Liver (tissue), 9 donors: ENCODE results near the gene PIP5KL1. TPM values are rescaled to one million over a fixed set of nuclear protein-coding genes. Genes with fewer than 3 reads are reported as not detected.

Experiments used
- DNase-seq: peaks from one replicate; pipeline ENCODE4 v3.0.0-alpha.2; 2017; ENCODE audit warnings: low spot score
- H3K27ac ChIP-seq, 2 donors: one replicate each; pipeline ENCODE4 v1.7.0; 2013; ENCODE audit warnings: inconsistent platforms in 2 of 2, low read length in 2 of 2, control low read depth in 1 of 2, low read depth in 1 of 2, mild to moderate bottlenecking in 1 of 2
- H3K27me3 ChIP-seq, 4 donors: one replicate each; pipeline versions ENCODE4 v1.6.1 to v1.7.0; 2013; ENCODE audit warnings: low read length in 3 of 4, inconsistent platforms in 1 of 4, mild to moderate bottlenecking in 1 of 4, moderate library complexity in 1 of 4; ENCODE audit not compliant: control insufficient read depth in 4 of 4, insufficient read depth in 4 of 4
- H3K36me3 ChIP-seq, 4 donors: one replicate each; pipeline versions ENCODE4 v1.6.1 to v1.7.0; 2013; ENCODE audit warnings: low read length in 3 of 4, mild to moderate bottlenecking in 3 of 4, low read depth in 1 of 4, moderate library complexity in 1 of 4; ENCODE audit not compliant: control insufficient read depth in 4 of 4, insufficient read depth in 3 of 4
- H3K4me1 ChIP-seq, 4 donors: one replicate each; pipeline versions ENCODE4 v1.6.1 to v1.7.0; 2013; ENCODE audit warnings: low read length in 3 of 4, mild to moderate bottlenecking in 3 of 4, moderate library complexity in 1 of 4; ENCODE audit not compliant: control insufficient read depth in 4 of 4, insufficient read depth in 4 of 4
- H3K4me3 ChIP-seq, 3 donors: one replicate each; pipeline versions ENCODE4 v1.6.1 to v1.7.0; 2013; ENCODE audit warnings: low read length in 3 of 3, control low read depth in 1 of 3, low read depth in 1 of 3, mild to moderate bottlenecking in 1 of 3
- H3K9ac ChIP-seq, 2 donors: one replicate each; pipeline ENCODE4 v1.7.0; 2013; ENCODE audit warnings: low read length in 2 of 2, mild to moderate bottlenecking in 2 of 2, moderate library complexity in 2 of 2, control low read depth in 1 of 2, low read depth in 1 of 2
- H3K9me3 ChIP-seq, 4 donors: one replicate each; pipeline versions ENCODE4 v1.6.1 to v1.7.0; 2013; ENCODE audit warnings: low read length in 3 of 4; ENCODE audit not compliant: control insufficient read depth in 4 of 4
- EGR1 ChIP-seq, 2 donors: IDR thresholded peaks; 2 replicates each; pipeline ENCODE4 v1.6.1; 2016 to 2018; ENCODE audit warnings: antibody characterized with exemption in 2 of 2, low read depth in 2 of 2
- FOXA2 ChIP-seq: IDR thresholded peaks from 2 replicates; pipeline ENCODE4 v1.6.1; 2016; ENCODE audit warnings: antibody characterized with exemption
- GABPA ChIP-seq, 2 donors: IDR thresholded peaks in 1 of 2; conservative IDR thresholded peaks in 1 of 2; 2 replicates each; pipeline ENCODE4 v1.6.1; 2016; ENCODE audit warnings: antibody characterized with exemption in 2 of 2, mild to moderate bottlenecking in 1 of 2, moderate library complexity in 1 of 2
- HNF4G ChIP-seq: IDR thresholded peaks from 2 replicates; pipeline ENCODE4 v1.6.1; 2016; ENCODE audit warnings: antibody characterized with exemption
- JUND ChIP-seq, 2 donors: IDR thresholded peaks; 2 replicates each; pipeline ENCODE4 v1.6.1; 2016; ENCODE audit warnings: antibody characterized with exemption in 2 of 2
- NR2F2 ChIP-seq: IDR thresholded peaks from 2 replicates; pipeline ENCODE4 v1.6.1; 2016; ENCODE audit warnings: antibody characterized with exemption
- RAD21 ChIP-seq, 2 donors: IDR thresholded peaks; 2 replicates each; pipeline ENCODE4 v1.6.1; 2016; ENCODE audit warnings: antibody characterized with exemption in 2 of 2, mild to moderate bottlenecking in 2 of 2
- SP1 ChIP-seq: IDR thresholded peaks from 2 replicates; pipeline ENCODE4 v1.6.1; 2018; ENCODE audit warnings: antibody characterized with exemption, mild to moderate bottlenecking
- TAF1 ChIP-seq: conservative IDR thresholded peaks from 2 replicates; pipeline ENCODE4 v1.6.1; 2016; ENCODE audit warnings: antibody characterized with exemption, mild to moderate bottlenecking
- WGBS: extraction: QIAGEN DNeasy Blood & Tissue Kit; methylation state at CpG from one replicate; pipeline ENCODE4 v1.1.7; 2013; 5-methylcytosine and 5-hydroxymethylcytosine counted together
- polyA plus RNA-seq, 2 donors: library from polyadenylated mRNA; stranded (reverse) in 1 of 2; unstranded in 1 of 2; fragments of 200-250 nt in 1 of 2; fragments of >200 nt in 1 of 2; fragmentation: Nextera tagmentation in 1 of 2; extraction: Ambion mirVana in 1 of 2; gene quantifications; one replicate each; pipeline versions ENCODE4 v1.2.1 to v1.2.3, GENCODE V29; 2013 to 2015
- total RNA-seq, 2 donors: library from RNA; depleted of rRNA; stranded (reverse); fragments of >200 nt; gene quantifications; one replicate each; pipeline ENCODE4 v1.2.3, GENCODE V29; 2014
- TF ChIP-seq, protein P1 (sequence below): IDR thresholded peaks from 2 replicates; pipeline ENCODE4 v1.6.1; 2016; ENCODE audit warnings: antibody characterized with exemption
- TF ChIP-seq, protein P2 (sequence below): IDR thresholded peaks from 2 replicates; pipeline ENCODE4 v1.6.1; 2016; ENCODE audit warnings: antibody characterized with exemption
- TF ChIP-seq, protein P3 (sequence below): IDR thresholded peaks from 2 replicates; pipeline ENCODE4 v1.6.1; 2016; ENCODE audit warnings: antibody characterized with exemption
- TF ChIP-seq, protein P4 (sequence below): IDR thresholded peaks from 2 replicates; pipeline ENCODE4 v1.6.1; 2016; ENCODE audit warnings: antibody characterized with exemption, mild to moderate bottlenecking
- donor health status: healthy.
- donor health status: healthy.
- donor health status: healthy.
- donor health status: healthy.
- donor health status: healthy.

PIP5KL1 gene
- total and polyA plus RNA-seq, 4 donors = 0.06 to 1.5 (median 0.49) TPM

DNA sequence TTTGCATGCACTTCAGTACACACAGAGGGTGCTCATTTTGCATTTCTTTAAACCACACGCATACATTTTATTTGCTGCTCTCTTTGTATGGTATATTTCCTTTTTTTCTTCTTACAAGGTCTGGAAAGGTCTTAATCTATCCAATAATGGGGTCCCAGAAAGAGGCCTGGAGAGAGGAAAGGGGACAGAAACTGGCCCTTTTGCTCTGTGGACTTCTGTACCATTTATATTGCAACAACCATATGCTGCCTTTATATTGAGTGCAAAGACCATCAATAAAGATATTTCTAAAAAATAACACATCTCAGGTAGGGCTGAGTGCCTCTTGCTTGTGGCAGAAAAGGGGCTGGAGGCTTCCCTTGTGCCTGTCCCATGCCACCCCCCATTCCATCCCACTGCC lies 22.6 kb upstream of the PIP5KL1 start:
- no peaks in the 10 kb centered on the region for H3K27me3 ChIP-seq
- H3K9me3 ChIP-seq = no peaks in the 10 kb centered on the region
- no peak for DNase-seq
- H3K9ac ChIP-seq = no peak overlapping the region
- 96% methylated on average over 1 of the region's 1 CpG for WGBS
- H3K36me3 ChIP-seq = peaks cover 0 to 5% (median 1%) of the 10 kb centered on the region in 4 donors
- H3K4me1 ChIP-seq = peaks cover 9 to 42% (median 30%) of the 10 kb centered on the region in 4 donors
- H3K4me3 ChIP-seq = no peak overlapping the region
- no peak overlapping the region for H3K27ac ChIP-seq
- TF ChIP-seq TAF1 (no peak), RAD21 (IDR thresholded peaks at IDR 0.05) (no peak), JUND (IDR thresholded peaks at IDR 0.05) (no peak), SP1 (no peak), NR2F2 (no peak), EGR1 (IDR thresholded peaks at IDR 0.05; ENCODE audit: low read depth in 2 of 2) (no peak)
- TF ChIP-seq, protein P1, sequence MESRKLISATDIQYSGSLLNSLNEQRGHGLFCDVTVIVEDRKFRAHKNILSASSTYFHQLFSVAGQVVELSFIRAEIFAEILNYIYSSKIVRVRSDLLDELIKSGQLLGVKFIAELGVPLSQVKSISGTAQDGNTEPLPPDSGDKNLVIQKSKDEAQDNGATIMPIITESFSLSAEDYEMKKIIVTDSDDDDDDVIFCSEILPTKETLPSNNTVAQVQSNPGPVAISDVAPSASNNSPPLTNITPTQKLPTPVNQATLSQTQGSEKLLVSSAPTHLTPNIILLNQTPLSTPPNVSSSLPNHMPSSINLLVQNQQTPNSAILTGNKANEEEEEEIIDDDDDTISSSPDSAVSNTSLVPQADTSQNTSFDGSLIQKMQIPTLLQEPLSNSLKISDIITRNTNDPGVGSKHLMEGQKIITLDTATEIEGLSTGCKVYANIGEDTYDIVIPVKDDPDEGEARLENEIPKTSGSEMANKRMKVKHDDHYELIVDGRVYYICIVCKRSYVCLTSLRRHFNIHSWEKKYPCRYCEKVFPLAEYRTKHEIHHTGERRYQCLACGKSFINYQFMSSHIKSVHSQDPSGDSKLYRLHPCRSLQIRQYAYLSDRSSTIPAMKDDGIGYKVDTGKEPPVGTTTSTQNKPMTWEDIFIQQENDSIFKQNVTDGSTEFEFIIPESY = no peak

DNA sequence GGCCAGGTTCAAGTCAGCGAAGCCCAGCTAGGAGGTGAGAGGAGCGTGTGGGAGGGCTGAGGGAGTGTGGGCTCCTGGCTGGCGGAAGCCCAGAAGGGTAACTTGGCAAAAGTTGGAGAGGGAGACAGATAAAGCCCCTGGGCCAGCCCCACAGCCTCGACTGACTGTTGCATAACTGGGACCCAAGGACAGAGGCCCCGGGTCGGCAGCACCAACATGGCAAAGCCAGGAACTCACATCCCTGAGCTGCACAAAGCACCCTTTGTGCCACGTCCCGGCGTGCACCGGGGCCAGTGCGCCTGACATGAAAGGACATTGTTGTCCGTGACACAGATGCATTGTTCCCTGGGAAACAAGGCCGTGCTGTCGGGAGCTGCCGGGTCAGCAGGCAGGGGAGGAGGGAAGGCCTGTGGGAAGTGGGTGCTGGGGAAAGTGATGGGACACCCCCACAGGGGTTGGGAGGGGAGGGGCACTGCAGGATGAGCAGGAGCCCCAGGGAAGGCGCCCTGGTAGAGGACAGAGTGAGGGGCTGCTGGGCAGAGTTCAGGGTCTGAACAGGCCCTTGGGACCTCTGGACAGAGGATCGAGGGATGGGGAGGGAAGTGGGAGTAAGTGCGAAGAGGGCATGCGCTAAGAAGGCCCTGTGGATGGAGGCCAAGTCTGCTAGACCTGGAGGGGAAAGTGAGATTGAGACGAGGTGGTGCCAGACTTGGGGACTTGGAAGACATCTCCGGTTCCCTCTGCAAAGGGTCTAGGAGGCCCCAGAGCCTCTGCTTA lies 20.1 kb upstream of the PIP5KL1 start:
- Histone ChIP-seq H3K9me3 (no peaks in the 10 kb centered on the region), H3K27ac (peak overlapping the region in 1 of 2 donors; percentile 45), H3K4me1 (peaks cover 6 to 36% (median 22%) of the 10 kb centered on the region in 4 donors), H3K9ac (no peak overlapping the region), H3K36me3 (peaks cover 0 to 17% (median 3%) of the 10 kb centered on the region in 4 donors), H3K4me3 (no peak overlapping the region), H3K27me3 (no peaks in the 10 kb centered on the region)
- no peak for DNase-seq
- 78% methylated on average over 21 of the region's 21 CpGs for WGBS
- TF ChIP-seq HNF4G (no peak), GABPA (IDR thresholded peaks at IDR 0.05 in 1 of 2, conservative IDR thresholded peaks at IDR 0.05 in 1 of 2) (no peak)

DNA sequence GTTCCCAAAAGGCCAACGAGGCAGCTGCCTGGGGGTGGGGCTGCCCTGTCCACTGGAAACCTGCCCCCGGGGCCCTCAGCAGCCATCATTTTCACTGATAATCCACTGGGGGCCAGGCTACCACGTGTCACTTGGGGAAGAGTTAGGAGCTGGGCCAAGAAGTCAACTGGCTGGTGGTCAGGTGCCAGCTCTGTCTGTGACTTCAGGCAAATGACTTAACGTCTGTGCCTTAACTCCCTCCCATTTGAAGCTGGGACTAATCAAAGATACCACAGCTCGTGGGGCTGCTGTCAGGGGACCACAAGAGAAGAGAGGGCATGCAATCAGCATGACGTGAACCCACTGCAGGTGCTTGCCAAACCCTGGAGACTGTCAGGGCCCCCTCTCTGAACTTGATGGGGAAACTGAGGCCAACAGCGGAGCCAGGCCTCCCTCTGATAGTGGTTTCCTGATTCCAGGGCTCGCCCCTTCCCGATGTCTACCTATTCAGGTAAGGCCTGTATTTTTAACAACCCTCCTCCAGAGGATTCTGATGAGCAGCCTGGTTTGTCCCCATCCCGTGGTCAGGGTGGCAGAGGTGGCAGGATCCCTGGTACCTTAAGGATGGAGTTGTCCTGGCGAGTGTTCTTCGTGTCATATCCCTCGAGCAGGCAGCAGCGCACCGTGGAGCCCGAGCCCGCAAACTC lies 19.4 kb upstream of the PIP5KL1 start:
- 80% methylated on average over 17 of the region's 17 CpGs for WGBS

More for the DNA sequence above, 19.4 kb upstream of the PIP5KL1 start:
- Histone ChIP-seq H3K4me1 (peaks cover 4 to 29% (median 15%) of the 10 kb centered on the region in 4 donors), H3K9me3 (no peaks in the 10 kb centered on the region), H3K27ac (peak overlapping the region in 1 of 2 donors; percentile 45), H3K4me3 (no peak overlapping the region), H3K9ac (no peak overlapping the region), H3K27me3 (no peaks in the 10 kb centered on the region), H3K36me3 (peaks cover 2 to 25% (median 4%) of the 10 kb centered on the region in 4 donors)
- TF ChIP-seq SP1 (no peak), RAD21 (IDR thresholded peaks at IDR 0.05) (no peak), GABPA (IDR thresholded peaks at IDR 0.05 in 1 of 2, conservative IDR thresholded peaks at IDR 0.05 in 1 of 2) (no peak), FOXA2 (no peak)
- TF ChIP-seq, protein P2, sequence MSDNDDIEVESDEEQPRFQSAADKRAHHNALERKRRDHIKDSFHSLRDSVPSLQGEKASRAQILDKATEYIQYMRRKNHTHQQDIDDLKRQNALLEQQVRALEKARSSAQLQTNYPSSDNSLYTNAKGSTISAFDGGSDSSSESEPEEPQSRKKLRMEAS = no peak
- TF ChIP-seq, protein P3, sequence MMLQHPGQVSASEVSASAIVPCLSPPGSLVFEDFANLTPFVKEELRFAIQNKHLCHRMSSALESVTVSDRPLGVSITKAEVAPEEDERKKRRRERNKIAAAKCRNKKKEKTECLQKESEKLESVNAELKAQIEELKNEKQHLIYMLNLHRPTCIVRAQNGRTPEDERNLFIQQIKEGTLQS = no peak
- TF ChIP-seq, protein P1 = no peak
- TF ChIP-seq, protein P4, sequence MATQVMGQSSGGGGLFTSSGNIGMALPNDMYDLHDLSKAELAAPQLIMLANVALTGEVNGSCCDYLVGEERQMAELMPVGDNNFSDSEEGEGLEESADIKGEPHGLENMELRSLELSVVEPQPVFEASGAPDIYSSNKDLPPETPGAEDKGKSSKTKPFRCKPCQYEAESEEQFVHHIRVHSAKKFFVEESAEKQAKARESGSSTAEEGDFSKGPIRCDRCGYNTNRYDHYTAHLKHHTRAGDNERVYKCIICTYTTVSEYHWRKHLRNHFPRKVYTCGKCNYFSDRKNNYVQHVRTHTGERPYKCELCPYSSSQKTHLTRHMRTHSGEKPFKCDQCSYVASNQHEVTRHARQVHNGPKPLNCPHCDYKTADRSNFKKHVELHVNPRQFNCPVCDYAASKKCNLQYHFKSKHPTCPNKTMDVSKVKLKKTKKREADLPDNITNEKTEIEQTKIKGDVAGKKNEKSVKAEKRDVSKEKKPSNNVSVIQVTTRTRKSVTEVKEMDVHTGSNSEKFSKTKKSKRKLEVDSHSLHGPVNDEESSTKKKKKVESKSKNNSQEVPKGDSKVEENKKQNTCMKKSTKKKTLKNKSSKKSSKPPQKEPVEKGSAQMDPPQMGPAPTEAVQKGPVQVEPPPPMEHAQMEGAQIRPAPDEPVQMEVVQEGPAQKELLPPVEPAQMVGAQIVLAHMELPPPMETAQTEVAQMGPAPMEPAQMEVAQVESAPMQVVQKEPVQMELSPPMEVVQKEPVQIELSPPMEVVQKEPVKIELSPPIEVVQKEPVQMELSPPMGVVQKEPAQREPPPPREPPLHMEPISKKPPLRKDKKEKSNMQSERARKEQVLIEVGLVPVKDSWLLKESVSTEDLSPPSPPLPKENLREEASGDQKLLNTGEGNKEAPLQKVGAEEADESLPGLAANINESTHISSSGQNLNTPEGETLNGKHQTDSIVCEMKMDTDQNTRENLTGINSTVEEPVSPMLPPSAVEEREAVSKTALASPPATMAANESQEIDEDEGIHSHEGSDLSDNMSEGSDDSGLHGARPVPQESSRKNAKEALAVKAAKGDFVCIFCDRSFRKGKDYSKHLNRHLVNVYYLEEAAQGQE = no peak
- DNase-seq = no peak
